NOMO-1 treated with dmso at 0.1 percent for 144 hours (cell line): ENCODE results near the gene SIPA1.
A peak's percentile ranks its signal among the peaks of the same experiment; 100 is the strongest.
"Not testable (repeated sequence)": the region's sequence is repeated elsewhere in the genome, so short reads cannot be mapped to it uniquely, and the experiment has no call there.

Experiments used
- DNase-seq: peaks from one replicate; lab custom pipeline; 2025; ENCODE audit not compliant: unreplicated experiment; lab: John Stamatoyannopoulos, UW

SIPA1 gene

DNA sequence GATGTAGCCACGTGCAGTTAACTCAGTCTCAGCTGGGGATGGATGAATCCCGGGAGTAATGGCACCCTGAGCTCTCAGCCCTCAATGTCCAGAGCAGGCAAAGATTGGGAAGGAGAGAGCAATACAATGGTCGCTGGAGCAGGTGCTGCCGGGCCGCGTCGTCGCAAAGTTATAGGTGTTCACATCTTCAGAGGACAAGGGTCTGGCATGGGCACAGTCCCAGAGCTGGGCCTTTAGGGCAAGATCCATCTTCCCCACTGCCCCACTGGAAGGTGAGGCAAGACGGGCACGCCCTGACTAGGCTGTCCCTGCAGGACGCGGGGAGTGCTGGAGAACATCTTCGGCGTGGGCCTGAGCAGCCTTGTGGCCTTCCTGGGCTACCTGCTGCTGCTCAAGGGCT is 14.7 kb upstream of the SIPA1 start:
- DNase-seq = no peak

DNA sequence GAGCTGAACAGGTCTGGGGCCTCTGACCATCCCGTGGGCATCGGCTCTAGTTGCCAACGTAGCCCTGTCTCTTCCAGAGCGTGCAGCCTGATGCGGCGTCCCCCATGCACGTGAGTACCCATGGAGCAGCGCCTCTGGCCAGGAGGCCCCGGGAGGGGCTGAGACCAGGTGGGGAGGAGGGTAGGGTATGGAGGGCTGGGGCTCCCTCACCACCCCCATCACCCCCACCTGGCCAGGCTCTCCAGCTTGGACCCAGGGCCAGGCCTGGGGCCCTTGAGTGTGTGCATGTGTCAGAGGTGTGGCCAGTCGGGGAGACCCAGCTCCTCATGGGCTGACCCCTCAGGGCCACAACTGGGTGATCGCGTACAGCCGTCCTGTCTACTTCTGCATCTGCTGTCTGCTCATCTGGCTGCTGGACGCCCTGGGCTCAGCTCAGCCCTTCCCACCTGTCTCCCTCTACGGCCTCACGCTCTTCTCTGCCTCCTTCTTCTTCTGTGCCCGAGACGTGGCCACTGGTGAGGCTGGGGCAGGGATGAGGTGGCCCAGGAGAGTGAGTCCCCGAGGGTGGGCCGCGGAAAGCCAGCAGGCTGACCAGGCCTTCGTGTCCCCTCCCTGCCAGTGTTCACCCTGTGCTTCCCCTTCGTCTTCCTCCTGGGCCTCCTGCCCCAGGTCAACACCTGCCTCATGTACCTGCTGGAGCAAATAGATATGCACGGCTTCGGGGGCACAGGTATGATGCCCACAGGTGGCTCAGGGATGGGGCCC is 13.9 kb upstream of the SIPA1 start:
- DNase-seq = no peak

- no peak for DNase-seq
These were observed 12.8 kb upstream of the SIPA1 start for GRCh38 chr11:65624931-65625627.

DNA sequence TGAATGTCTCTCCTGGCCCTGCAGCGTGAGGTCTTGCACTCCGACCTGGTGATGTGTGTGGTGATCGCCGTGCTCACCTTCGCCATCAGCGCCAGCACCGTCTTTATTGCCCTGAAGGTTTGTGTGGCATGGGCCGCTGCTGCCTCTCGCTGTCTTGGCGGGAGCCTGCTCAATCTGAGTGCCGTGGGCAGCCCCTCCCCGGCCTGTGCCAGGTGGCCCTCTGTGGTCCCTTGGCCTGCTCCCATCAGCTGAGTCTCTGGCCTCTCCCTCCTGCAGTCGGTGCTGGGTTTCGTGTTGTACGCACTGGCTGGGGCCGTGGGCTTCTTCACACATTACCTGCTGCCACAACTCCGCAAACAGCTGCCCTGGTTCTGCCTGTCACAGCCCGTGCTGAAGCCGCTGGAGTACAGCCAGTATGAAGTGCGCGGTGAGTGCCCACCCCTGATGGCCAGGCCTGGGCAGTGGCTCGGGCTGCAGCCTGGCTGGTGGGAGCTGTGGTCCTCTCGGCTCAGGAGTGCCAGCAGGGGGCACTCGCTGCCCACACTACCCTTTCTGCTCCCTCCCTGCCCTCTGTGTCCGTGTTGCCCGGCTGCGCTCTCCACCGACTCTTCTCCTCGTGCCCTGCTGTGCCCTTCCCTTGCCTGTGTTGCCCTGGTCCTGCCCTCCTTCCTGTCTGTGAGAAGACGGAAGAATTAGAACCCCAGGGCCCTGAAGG is 12.1 kb upstream of the SIPA1 start:
- peak; percentile 10 for DNase-seq

GRCh38 chr11:65627202-65627601 is 10.7 kb upstream of the SIPA1 start:
- no peak for DNase-seq

GRCh38 chr11:65629579-65629978 is 8.3 kb upstream of the SIPA1 start:
- DNase-seq = no peak

DNA sequence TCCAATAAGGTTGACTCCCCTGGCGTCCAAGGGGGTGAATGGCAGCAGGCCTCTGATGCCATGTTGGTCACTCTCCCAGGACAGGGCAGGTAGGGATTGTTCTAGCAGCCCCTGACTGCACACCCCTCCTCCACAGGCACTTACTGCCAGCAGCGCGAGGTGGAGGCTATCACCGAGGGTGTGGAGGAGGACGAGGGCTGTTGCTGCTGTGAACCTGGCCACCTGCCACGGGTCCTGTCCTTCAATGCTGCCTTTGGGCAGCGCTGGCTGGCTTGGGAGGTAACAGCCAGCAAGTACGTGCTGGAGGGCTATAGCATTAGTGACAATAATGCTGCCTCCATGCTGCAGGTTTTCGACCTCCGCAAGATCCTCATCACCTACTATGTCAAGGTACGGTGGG is 7.7 kb upstream of the SIPA1 start:
- no peak for DNase-seq

GRCh38 chr11:65633390-65634108 is 4.4 kb upstream of the SIPA1 start:
- no peak for DNase-seq

- DNase-seq = no peak
These were observed 3.8 kb upstream of the SIPA1 start for GRCh38 chr11:65634109-65634436.

DNA sequence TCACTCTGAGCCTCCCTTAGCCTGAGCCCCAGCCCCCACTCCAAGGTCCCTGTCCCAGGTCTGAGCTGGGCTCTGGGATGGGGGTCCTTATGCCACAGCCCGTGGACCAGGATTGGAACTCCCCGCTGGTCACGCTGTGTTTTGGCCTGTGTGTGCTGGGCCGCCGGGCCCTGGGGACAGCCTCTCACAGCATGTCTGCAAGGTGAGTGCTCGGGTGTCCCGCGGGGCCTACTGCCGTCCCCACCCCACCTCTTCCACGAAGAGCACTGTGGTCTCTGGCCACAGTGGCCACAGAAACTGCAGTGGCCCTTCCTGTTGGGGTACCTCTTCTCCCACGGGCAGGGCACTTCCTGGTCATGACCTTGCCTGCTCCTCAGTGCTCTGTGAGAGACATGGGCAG is 3.5 kb upstream of the SIPA1 start:
- DNase-seq = no peak

- DNase-seq = no peak
These were observed 2.8 kb upstream of the SIPA1 start for GRCh38 chr11:65634905-65635731.

DNA sequence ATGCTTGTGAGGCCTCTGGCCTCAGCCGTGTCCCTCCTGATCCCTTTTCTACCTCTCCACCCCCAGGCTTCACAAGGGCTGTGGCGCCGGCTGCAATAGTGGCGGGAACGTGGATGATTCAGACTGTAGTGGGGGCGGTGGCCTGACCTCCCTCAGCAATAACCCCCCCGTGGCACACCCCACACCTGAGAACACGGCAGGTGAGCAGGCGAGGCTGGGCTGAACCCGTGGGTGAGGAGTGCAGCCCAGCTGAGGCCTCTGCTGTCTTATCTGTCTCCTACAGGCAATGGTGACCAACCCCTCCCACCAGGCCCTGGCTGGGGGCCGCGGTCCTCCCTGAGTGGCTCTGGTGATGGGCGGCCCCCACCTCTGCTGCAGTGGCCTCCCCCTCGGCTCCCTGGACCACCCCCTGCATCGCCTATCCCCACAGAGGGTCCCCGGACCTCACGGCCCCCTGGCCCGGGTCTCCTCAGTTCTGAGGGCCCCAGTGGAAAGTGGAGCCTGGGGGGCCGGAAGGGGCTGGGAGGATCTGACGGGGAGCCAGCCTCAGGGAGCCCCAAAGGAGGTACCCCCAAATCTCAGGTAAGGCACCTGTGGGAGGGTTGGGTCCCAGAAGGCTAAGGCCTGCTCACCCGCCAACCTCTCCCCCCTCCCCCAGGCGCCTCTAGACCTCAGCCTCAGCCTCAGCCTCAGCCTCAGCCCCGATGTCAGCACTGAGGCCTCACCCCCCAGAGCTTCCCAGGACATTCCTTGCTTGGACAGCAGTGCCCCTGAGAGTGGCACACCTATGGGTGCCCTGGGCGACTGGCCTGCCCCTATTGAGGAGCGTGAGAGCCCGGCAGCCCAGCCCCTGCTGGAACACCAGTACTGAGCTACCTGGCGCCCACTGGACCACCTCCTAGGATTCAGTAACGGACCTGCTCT is 1.5 kb upstream of the SIPA1 start:
- no peak for DNase-seq

- DNase-seq = no peak
These were observed 806 bp upstream of the SIPA1 start for GRCh38 chr11:65637032-65637557.

DNA sequence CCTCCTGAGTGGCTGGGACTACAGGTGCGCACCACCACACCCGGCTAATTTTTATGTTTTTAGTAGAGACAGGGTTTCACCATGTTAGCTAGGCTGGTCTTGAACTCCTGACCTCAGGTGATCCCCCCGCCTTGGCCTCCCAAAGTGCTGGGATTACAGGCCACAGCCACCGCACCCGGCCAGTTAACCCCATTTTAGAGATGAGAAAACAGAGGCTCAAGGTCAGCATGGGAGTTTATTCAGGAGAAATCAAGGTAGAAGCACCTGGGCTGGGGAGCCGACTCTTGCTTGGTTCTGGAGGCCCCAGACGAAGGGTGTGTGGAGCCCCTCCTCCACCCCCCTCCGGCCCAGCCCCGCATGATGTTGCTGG is 1.3 kb downstream of the SIPA1 start:
- DNase-seq = not testable (repeated sequence)

GRCh38 chr11:65639623-65640482 is 2.0 kb downstream of the SIPA1 start:
- no peak for DNase-seq

DNA sequence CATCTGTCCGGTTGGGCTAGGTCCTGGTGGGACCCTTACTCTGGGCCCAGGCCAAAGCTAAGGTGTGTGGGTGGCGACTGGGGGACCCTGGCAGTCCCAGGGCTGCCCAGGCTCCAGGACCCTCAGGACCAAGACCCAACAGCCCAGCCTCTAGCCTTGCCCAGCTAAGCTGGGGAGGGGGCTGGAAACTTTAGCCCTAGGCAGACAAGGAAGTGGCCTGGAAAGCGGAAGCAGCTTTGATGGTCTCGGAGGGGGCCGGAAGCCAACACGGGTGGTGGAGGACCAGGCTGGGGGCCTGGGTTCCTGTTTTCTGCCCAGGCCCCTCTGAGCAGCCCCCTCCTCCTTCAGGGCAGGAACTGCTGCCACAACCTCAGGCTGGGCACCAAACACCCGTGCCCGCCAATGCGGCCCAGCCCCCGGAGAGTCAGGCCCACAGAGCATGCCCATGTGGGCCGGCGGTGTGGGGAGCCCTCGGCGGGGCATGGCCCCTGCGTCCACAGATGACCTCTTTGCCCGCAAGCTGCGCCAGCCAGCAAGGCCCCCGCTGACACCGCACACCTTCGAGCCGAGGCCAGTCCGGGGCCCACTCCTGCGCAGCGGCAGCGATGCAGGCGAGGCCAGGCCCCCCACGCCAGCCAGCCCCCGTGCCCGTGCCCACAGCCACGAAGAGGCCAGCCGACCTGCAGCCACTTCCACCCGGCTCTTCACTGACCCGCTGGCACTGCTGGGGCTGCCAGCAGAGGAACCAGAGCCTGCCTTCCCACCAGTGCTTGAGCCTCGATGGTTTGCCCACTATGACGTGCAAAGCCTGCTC is 2.8 kb downstream of the SIPA1 start:
- DNase-seq = peak; percentile 85

- DNase-seq = no peak
These were observed 3.6 kb downstream of the SIPA1 start for GRCh38 chr11:65641297-65642013.
